NCI-H1930 (cell line): ENCODE results near the gene CYTH1.
A peak's percentile ranks its signal among the peaks of the same experiment; 100 is the strongest.
"Not testable (repeated sequence)": the region's sequence is repeated elsewhere in the genome, so short reads cannot be mapped to it uniquely, and the experiment has no call there.

Experiments
- DNase-seq, 2 experiments: peaks; one replicate each; lab custom pipeline; 2025; lab: John Stamatoyannopoulos, UW

The CYTH1 gene

DNA sequence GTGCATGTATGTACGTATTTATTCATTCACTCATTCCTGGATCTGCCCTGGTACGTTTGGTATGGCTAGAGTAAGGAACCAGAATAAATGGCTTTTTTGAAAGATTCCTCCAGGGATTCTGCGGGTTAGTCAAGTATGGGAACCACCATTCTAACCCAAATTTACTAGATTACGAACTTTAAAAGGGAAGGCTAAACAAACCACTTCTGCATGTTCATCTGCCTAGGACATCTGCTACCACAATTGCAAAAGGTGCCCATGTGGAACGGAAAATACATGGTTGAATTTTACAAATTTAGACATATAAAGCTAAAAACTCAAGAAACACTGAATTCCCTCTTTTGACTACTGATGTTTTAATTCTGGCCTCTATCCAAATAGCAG, 22.1 kb downstream of the CYTH1 start:
- DNase-seq: no peak

DNA sequence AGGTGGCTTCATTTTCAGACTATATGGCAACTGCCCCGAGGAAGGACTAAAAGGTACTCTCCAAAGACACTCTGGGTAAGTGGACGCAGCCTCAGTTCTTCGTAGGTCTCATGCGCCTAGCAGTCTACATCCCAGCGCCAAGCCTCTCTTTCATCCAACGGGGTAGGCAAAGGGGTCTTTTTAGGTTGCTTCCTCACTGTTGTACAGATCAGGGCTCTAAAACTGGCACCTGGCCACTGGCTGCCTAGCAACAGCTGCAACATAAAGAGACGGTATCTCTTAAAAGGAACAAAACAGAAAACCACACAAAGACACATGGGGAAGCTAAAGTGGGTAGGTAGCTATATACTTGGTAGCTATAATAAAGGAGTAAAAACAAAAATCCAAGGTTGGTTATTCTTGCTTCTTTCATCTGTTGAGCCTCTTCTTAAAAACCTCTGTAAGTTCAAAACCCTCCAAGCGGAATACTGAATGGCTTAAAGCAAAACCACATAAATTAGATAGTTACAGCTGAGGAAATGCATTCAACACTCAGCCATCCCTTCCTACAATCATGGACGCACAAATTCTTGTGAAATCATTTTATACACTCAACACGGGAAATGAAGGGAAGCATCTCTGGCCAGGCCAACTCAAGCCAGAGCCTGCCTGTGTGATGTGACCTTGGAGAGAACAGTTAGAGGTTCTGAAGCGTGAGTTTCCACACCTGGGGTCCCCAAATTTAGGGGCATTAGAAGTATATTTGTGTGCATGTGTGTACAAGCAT, 22.7 kb downstream of the CYTH1 start:
- no peak for DNase-seq

DNA sequence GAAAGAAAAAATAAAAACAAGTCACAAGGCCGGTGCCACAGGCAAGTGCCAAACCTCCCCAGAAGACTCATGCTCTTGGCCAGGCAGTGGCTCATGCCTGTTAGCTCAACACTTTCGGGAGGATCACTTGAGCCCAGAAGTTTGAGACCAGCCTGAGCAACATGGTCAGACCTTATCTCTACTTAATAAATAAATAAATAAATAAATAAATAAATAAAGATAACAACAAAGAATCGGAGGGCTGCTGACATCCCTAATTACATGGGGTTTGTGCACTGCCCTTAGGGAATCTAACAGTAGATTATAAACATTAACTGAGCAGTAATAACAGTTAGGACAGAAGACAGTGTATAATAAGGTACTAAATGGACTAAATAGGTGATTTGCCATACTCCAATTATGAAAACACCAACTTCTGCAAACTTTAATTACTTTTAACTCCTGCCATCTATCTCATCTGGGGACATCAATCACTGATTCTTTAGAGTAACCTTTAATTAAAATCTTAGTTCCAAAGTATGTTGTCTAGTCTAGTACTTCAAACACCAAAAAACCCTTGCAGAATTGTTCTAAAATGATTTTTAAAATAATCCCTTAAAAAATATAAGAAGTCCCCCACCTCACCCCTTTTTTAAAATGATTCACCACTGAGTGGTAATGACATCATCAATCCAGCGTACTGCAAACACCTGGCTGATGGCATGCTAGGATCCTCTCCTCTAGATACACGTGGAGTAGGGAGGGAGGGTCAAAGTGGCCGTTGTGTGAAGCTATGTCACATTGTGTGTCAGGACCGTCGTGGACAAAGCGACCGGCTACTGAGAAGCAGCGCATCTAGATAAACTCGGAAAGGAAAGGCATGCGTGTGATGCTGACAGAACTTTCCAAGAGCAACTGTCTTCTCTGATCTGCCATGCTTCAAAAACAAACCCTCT, 28.5 kb downstream of the CYTH1 start:
- no peak for DNase-seq

DNA sequence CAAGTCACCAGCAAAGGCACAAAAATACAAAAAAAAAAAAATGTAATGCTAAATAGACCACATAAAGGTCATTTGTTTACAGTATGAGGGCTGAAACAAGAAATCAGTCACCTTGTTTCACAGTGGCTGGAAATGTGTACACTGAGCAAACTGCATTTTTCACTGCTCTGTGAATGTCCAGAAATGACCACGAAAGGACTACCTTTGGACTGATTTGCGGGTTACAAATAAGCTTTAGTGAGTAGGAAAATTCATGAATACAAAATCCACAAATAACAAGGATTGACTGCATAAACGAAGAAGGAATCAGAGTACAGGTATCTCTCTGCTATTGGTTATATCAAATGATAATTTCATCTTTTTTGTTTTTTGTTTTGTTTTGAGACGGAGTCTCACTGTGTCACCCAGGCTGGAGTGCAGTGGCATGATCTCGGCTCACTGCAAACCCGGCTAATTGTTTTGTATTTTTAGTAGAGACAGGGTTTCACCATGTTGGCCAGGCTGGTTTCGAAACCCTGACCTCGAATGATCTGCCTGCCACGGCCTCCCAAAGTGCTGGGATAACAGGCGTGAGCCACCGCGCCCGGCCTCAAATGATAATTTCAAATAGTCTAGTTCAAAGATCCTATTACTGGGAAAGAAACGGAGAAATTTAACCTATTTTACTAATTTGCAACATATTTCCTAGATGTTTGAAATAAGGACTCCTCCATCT, 30.5 kb downstream of the CYTH1 start:
- no peak for DNase-seq

DNA sequence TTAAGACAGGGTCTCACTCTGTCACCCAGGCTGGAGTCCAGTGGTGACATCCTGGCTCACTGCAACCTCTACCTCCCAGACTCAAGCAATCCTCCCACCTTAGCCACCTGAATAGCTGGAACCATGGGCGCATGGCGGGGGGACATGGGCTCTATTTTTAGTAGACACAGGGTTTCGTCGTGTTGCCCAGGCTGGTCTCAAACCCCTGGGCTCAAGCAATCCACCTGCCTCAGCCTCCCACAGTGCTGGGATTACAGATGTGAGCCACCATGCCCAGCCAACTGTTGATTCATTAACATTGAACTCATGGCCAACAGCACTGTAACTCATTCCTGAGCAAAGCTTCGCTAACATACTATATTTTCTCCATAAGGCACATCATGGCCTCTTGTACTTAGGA, 31.1 kb downstream of the CYTH1 start:
- not testable (repeated sequence) for DNase-seq

DNA sequence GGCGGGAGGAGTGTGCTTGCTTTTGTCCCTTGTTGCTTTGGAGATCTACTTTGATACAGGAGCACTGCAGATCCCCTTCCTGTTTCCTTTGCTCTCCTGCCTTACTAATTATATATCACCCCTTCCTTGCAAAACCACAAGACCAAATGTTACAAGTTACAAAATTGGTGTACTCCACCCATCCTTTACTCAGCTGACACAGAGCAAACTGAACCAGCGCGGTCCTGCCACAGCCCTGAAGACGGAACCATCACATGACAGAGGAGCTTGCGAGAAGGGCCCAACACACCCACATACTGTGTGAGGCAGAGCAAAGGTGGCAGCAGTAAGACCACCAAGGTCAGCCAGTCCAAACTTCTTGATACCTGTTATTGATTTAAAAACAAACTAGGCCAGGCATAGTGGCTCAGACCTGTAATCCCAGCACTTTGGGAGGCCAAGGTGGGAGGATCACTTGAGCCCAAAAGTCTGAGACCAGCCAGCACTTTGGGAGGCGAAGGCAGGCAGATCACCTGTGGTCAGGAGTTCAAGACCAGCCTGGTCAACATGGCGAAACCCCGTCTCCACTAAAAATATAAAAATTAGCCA, 33.2 kb downstream of the CYTH1 start:
- DNase-seq: no peak

DNA sequence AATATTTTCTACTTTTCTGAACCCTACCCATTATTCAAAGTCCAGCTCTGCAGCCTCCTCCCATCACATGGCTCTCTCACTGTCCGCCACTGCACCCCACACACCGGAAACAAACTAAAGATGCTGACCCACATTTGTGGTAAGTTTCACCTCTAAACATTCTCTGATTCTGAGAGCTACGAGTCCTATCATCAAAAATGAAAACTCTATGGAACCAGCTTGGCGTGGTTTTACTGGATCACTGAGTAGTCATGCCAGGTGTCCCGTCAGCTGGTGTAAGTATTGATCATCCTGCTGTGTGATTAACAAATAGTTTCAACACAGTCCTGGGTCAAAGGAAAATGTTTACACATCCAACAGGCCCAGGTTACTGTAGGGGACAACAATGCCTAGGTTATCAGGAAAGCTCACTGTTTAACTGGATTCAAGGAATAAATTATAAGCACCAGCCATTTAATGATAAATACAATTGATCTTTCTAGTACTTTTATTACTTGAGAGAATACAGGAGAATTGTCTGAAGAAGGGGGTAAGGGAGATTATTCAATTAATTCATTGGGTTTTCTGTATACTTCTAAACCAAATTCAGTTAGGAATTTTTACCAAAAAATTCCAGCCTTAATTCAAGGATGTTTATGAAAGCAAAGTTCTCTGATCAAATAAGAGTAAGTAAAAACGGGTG, 33.9 kb downstream of the CYTH1 start:
- DNase-seq: no peak

DNA sequence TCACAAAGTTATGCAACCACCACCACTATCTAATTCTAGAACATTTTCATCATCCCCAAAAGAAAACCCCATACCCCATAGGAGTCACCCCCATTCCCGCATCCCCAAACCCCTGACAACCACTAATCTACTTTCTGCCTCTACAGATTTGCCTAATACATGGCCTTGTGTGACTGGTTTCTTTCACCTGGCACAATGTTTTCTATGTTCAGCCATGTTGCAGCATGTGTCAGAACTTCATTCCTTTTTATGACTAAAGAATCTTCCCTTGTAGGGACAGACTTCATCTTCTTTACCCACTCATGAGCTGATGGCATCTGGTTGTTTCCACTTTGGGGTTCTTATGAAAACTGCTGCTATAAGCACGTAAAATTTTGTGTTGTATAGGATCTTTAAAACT, 34.6 kb downstream of the CYTH1 start:
- DNase-seq: no peak

DNA sequence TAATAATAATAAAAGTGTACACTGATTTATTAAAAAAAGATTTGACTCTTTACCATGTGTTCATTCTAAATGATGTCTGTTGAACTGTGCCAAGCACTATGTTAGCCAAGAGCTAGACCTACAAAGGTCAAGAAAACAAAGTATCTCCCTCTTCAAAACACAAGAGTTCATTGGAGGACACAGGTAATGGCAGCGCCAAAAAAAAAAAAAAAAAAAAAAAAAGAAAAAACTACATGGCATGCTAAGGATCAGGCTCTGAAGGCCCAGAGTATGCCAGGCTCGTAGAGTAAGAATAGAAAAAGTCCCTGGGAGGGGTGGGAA, 35.2 kb downstream of the CYTH1 start:
- DNase-seq: no peak

DNA sequence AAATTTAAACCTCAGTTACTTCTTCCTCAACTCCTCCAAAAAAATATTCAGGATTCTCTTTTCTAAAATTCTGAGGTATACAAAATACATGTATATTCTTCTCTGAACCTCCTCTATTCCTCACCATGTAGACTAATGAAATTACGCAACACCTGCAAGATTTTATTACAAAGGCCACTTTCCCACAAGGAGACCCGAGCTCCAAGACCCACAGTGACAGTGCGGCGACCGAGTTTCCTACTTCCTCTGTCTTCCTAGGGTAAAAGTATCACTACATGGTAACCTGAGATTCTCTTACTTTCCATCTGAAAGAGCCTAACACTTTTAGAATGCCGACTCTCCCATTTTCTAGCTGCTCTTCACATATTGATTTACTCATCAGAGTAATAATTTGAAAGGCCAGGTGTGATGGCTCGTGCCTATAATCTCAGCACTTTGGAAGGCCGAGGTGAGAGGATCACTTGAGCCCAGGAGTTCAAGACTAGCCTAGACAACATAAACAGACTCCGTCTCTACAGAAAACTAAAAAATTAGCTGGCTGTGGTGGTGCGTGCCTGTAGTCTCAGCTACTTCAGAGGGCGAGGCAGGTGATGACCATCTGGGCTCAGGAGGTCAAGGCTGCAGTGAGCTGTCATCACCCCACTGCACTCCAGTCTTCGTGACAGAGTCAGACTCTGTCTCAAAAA, 35.7 kb downstream of the CYTH1 start:
- no peak for DNase-seq

DNA sequence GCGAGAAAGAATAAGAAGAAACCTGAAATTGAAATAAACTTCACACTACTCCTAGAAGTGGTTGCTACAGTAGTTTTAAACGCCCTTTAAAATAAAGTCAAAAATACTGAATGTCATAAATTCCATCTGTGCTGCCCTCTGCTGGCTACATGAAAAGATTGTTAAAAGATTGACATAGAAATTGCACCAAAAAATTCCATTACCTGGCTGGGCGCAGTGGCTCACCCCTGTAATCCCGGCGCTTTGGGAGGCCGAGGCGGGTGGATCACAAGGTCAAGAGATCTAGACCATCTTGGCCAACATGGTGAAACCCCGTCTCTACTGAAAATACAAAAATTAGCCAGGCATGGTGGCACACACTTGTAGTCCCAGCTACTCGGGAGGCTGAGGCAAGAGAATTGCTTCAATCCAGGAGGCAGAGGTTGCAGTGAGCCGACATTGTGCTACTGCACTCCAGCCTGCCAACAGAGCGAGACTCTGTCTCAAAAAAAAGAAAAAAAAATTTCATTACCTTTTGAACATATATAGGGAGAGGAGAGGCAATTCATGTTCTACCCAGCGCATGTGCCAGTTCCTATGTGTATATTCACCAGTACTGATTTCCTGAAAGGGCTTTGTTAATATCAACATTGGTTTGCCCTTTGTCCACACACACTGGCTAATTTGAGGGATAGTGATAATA, 36.5 kb downstream of the CYTH1 start:
- DNase-seq: no peak

DNA sequence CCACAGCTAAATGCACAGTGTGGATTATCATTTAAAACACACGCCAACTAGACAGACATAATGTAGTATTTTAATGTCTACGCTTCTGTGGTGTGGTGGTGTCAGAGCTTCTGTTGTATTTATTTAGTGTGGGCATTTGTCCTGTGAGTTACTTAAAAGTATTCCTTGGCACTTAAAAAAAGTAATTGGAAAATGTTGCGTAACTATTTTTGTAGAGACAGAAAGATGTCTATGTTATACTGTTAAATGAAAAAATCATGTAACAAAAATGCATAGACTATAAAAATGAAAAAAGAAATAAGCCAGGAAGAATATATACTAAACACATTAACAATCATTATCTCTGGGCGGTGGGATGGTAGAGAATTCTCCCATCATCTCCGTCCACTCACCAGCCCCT, 39.2 kb downstream of the CYTH1 start:
- no peak for DNase-seq

DNA sequence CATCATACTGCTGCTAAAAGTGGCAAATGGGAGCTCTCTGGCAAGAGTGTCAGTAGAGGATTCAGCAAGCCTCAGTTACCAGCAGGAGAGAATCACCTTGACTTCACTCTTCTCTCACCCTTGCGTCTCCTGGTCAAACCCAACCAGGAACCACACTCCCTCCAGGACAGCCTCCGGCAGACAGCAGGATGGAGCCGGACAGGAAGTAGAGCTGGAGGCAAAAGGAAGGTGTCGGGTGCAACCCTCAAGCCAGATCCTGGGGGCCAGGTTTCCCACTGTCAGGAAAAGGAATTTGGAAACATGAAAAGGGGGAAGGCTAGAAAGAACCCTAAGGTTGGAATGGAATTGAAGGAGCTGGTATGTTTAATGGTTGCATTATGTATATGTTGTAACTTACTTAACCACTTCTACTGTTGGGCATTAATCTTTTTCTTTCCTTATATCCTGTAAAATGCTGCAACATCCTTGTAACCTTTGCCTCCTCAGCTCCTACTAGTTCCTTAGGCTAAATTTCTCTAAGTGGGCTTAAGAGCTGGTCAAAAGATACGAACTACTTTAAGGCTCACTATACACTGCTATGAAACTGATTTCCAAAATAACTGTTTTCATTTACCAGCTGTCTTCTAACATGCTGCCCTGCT, 40.3 kb downstream of the CYTH1 start:
- no peak for DNase-seq

DNA sequence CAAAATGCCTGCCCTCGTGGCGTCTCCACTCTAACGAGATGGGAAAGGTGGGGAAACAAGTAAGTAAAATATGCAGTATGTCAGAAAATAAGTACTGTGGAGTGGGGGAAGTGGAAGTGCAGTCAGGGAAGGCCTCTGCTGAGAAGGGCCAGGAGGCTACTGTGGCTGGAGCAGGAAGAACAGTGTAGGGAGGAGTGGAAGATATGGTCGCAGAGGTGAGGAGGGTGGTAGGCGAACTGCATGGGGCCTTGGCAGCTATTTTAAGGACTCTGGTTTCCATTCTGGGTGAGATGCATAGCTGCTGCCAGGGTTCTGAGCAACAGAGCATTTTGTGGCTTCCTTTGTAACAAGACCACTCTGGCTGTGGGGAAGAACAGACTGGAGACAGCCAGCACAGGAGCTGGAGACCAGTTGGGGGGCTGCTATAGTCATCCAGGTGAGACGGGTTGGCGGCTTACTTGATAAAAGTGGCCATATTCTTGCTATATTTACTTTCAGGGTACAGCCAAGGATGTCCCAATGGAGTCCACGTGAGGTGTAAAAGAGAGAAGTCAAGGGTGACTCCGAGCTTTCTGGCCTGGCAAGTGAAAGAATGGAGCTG, 42.6 kb downstream of the CYTH1 start:
- no peak for DNase-seq

DNA sequence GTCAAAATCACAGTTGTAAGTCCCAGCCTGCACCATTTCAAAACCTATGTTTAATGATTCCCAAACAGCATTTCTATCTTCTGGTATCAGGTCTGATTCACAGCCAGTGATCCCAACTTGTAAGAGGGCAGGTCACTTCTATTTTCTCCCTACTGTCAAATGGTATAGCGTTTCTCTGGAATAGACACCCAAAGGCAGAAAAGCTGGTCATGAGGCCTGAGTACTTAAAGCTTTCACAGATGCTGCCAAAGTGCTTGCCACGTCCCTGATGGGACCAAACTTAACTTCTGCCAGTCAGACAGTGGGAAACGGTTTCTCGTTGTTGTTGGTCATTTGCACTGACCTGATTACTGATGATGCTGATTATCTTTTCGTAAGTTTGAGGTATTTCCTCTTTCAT, 43.4 kb downstream of the CYTH1 start:
- no peak for DNase-seq

DNA sequence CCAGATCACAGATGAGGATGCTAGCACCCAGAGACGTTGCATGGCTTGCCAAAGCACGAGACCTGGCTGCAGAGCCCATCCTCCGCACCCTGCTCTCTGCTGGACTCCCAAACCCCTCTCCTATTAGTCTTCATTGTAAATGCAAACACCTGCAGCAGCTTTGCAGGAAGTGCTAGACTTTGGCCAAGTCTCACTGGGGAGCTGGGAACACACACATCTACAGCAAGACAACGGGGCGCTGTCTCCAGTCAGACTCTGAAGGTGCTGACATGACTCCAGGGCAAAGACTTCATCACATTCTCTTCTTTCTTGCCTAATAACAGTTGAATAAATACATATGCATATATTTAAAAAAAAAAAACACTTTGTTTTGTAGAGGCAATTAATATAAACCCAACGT, 43.8 kb downstream of the CYTH1 start:
- no peak for DNase-seq

DNA sequence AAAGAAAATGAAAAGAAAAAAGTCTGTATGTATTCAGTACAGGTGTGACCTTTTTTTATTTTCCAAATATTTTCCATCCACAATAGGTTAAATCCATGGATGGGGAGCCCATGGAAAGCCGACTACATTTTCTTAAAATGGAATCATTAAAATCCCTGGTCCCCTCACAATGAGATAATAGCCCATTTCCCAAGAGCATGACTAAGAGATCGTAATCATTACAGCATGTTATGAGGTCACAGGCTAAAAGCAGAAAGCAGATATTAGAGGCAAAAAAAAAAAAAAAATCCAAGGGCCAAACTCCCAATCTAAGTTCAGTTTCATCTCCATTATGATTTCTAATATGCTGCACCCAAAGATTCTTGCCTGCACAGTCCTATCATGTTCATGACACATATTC, 44.7 kb downstream of the CYTH1 start:
- DNase-seq: peak in 1 of 2 experiments; percentile 13

DNA sequence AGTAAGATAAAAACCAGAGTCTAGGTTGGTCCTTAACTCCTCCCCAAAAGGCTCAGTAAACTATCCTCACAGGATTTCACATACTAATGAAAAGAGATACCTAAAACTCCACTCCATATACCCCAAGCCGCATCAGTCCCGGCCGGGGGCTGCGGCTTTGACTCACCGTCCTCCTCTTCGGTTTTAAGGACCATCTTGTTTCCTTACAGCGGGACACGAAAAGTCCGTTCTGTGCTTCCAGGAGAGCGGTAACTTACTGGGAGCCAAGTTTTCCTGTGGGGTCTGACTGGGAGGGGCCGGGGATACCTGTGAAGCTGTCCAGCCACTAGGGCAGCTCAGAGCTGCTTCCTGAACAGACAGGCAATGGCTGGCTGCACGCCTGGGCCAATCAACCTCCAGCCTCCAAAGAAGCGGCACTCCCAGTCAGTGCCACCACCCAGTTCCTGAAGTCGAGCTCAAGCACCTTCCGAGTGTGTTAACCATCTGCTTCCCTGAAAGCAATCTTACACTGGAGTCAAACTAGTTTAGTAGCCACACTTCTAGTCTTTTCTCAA, 45.5 kb downstream of the CYTH1 start:
- peak in 1 of 2 experiments; percentile 10 for DNase-seq

DNA sequence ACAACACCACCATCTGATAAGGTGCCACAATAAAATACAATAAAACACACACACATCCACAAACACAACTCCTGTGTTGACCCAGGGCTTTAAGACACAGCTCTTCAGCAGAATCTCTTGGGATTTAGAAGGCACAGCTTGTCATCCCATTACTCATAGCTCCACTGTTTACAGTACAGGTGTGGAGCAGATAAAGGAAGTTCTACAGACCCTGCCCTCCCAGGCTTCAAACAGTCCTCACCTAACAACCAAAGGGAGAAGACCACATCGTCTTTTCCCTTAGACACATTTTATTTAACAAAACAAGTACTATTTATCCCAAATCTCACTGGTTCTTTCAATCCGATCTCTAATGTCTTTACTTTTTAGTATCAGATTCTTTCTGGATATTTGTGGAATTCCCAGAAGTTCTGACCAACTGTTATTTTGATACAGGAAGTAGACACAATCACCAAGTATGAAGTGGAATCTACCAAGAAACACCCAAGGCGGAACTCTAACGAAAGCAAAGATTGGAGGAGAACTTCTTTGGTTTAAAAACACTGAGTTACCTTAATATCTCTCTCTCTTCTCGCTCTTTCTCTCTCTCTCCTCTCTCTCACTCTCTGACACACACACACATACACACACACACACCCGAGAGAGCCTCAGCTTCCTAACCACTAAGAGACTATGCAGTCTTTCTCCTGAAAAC, 46.1 kb downstream of the CYTH1 start:
- peak in 1 of 2 experiments; percentile 27 for DNase-seq
